ENCODE data around the gene FCMR. TPM values are rescaled to one million over a fixed set of nuclear protein-coding genes. Genes with fewer than 3 reads are reported as not detected.

FCMR gene
- total and polyA plus RNA-seq, 2 donors from 2014 or later, result 1.3 to 16.7 TPM

- no peaks in the 10 kb centered on the region for H3K9me3 ChIP-seq (ENCODE audit: control insufficient read depth in 2 of 3, insufficient read depth in 1 of 3, low read length in 3 of 3)
- no peak for TF ChIP-seq CTCF (IDR thresholded peaks at IDR 0.05; ENCODE audit: borderline replicate concordance, extremely low read depth, insufficient read depth)
- no peak for DNase-seq
- FAIRE-seq, result no peak
- no peaks in the 10 kb centered on the region for H3K36me3 ChIP-seq (ENCODE audit: control insufficient read depth in 2 of 3, insufficient read depth in 3 of 3, low read length in 3 of 3)
- H3K9ac ChIP-seq (ENCODE audit: low read length in 3 of 3), result no peak overlapping the region
- no peaks in the 10 kb centered on the region for H3K4me1 ChIP-seq (ENCODE audit: control insufficient read depth in 2 of 3, insufficient read depth in 2 of 3, low read depth in 1 of 3, low read length in 3 of 3)
- intact Hi-C loops (cut with DNase I), result no loop called here
- H3K4me3 ChIP-seq (ENCODE audit: low read length in 3 of 3), result no peak overlapping the region
- H3K27me3 ChIP-seq (ENCODE audit: control insufficient read depth, insufficient read depth, low read length), result no peaks in the 10 kb centered on the region
- no peak overlapping the region for H3K27ac ChIP-seq (ENCODE audit: low read depth in 2 of 2, low read length in 2 of 2)
These were observed 49.6 kb downstream of the FCMR start for GRCh38 chr1:206872139-206872538.

DNA sequence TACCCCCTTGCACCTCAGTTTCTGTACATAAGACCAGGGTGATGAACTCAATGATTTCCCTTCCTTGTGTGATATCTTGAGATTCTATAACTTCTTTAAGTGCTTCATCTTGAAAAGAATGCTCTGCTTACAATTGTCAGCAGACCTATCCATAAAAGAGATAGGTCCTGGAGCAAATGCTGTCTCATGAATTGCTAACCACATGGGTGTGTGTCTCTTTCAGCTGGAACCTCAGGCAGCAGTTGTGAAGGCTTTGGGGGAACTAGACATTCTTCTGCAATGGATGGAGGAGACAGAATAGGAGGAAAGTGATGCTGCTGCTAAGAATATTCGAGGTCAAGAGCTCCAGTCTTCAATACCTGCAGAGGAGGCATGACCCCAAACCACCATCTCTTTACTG is 53.5 kb downstream of the FCMR start:
- Histone ChIP-seq H3K36me3 (ENCODE audit: control insufficient read depth in 2 of 3, insufficient read depth in 3 of 3, low read length in 3 of 3) (no peaks in the 10 kb centered on the region), H3K9me3 (ENCODE audit: control insufficient read depth in 2 of 3, insufficient read depth in 1 of 3, low read length in 3 of 3) (no peaks in the 10 kb centered on the region), H3K27me3 (ENCODE audit: control insufficient read depth, insufficient read depth, low read length) (no peaks in the 10 kb centered on the region), H3K4me3 (ENCODE audit: low read length in 3 of 3) (no peak overlapping the region), H3K4me1 (ENCODE audit: control insufficient read depth in 2 of 3, insufficient read depth in 2 of 3, low read depth in 1 of 3, low read length in 3 of 3) (no peaks in the 10 kb centered on the region), H3K27ac (ENCODE audit: low read depth in 2 of 2, low read length in 2 of 2) (no peak overlapping the region), H3K9ac (ENCODE audit: low read length in 3 of 3) (no peak overlapping the region)
- no peak for DNase-seq
- intact Hi-C loops (cut with DNase I), result no loop called here
- no peak for TF ChIP-seq CTCF (IDR thresholded peaks at IDR 0.05; ENCODE audit: borderline replicate concordance, extremely low read depth, insufficient read depth)
- FAIRE-seq, result no peak

DNA sequence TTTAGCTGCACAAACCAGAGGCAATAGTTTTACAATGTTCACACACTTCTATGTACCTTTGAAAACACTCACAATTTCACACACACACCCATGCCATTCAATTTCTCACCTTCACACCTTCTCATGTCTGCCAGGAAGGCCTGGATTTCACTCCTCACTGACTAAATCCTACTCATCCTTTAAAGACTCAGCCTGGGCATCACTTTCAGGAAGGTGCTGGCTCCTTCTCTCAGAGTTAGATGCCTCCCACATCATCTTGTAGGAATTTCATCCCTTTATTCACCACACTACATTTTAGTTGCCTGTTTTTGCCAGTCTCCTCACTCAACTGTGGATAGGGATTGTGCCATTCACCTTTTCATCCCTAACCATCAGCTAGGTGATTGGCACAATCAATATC is 54.0 kb downstream of the FCMR start:
- intact Hi-C loops (cut with DNase I), result no loop called here
- no peak for TF ChIP-seq CTCF (IDR thresholded peaks at IDR 0.05; ENCODE audit: borderline replicate concordance, extremely low read depth, insufficient read depth)
- no peak overlapping the region for H3K27ac ChIP-seq (ENCODE audit: low read depth in 2 of 2, low read length in 2 of 2)
- no peak overlapping the region for H3K4me3 ChIP-seq (ENCODE audit: low read length in 3 of 3)
- no peaks in the 10 kb centered on the region for H3K27me3 ChIP-seq (ENCODE audit: control insufficient read depth, insufficient read depth, low read length)
- no peaks in the 10 kb centered on the region for H3K9me3 ChIP-seq (ENCODE audit: control insufficient read depth in 2 of 3, insufficient read depth in 1 of 3, low read length in 3 of 3)
- DNase-seq (no peak), FAIRE-seq (no peak)
- H3K4me1 ChIP-seq (ENCODE audit: control insufficient read depth in 2 of 3, insufficient read depth in 2 of 3, low read depth in 1 of 3, low read length in 3 of 3), result no peaks in the 10 kb centered on the region
- no peaks in the 10 kb centered on the region for H3K36me3 ChIP-seq (ENCODE audit: control insufficient read depth in 2 of 3, insufficient read depth in 3 of 3, low read length in 3 of 3)
- H3K9ac ChIP-seq (ENCODE audit: low read length in 3 of 3), result no peak overlapping the region

GRCh38 chr1:206867239-206867638 is 54.5 kb downstream of the FCMR start:
- intact Hi-C loops (cut with DNase I), result no loop called here
- FAIRE-seq, result no peak
- H3K4me1 ChIP-seq (ENCODE audit: control insufficient read depth in 2 of 3, insufficient read depth in 2 of 3, low read depth in 1 of 3, low read length in 3 of 3), result no peaks in the 10 kb centered on the region

More at GRCh38 chr1:206867239-206867638, 54.5 kb downstream of the FCMR start:
- Histone ChIP-seq H3K9me3 (ENCODE audit: control insufficient read depth in 2 of 3, insufficient read depth in 1 of 3, low read length in 3 of 3) (no peaks in the 10 kb centered on the region), H3K4me3 (ENCODE audit: low read length in 3 of 3) (no peak overlapping the region), H3K27me3 (ENCODE audit: control insufficient read depth, insufficient read depth, low read length) (no peaks in the 10 kb centered on the region), H3K9ac (ENCODE audit: low read length in 3 of 3) (no peak overlapping the region), H3K36me3 (ENCODE audit: control insufficient read depth in 2 of 3, insufficient read depth in 3 of 3, low read length in 3 of 3) (no peaks in the 10 kb centered on the region), H3K27ac (ENCODE audit: low read depth in 2 of 2, low read length in 2 of 2) (no peak overlapping the region)
- no peak for TF ChIP-seq CTCF (IDR thresholded peaks at IDR 0.05; ENCODE audit: borderline replicate concordance, extremely low read depth, insufficient read depth)
- no peak for DNase-seq
